Neural progenitor cell (in vitro differentiated cells): ENCODE data around the gene CFAP299. TPM values are rescaled to one million over a fixed set of nuclear protein-coding genes. Genes with fewer than 3 reads are reported as not detected.
"Not testable (repeated sequence)": the region's sequence is repeated elsewhere in the genome, so short reads cannot be mapped to it uniquely, and the experiment has no call there.

Source experiments
- DNase-seq: peaks from one replicate; pipeline ENCODE4 v3.0.0-alpha.2; 2016; ENCODE audit warnings: low spot score
- H2AFZ ChIP-seq: fragments of 200-600 bp; sonication (generic); replicated peaks from 2 replicates; pipeline ENCODE4 v1.6.1; 2016; ENCODE audit warnings: antibody characterized with exemption
- H3F3A ChIP-seq: fragments of 200-600 bp; sonication (generic); 2 replicates; pipeline ENCODE4 v1.6.1; 2016; ENCODE audit warnings: antibody characterized with exemption, low read depth
- H3K27ac ChIP-seq: fragments of 200-600 bp; sonication (generic); 2 replicates; pipeline ENCODE4 v1.5.1; 2016; ENCODE audit warnings: mild to moderate bottlenecking
- H3K27me3 ChIP-seq: fragments of 200-600 bp; sonication (generic); 2 replicates; pipeline ENCODE4 v1.6.1; 2016; ENCODE audit warnings: mild to moderate bottlenecking, moderate library complexity
- H3K36me3 ChIP-seq: fragments of 200-600 bp; sonication (generic); 2 replicates; pipeline ENCODE4 v1.5.1; 2016
- H3K4me1 ChIP-seq: fragments of 200-600 bp; sonication (generic); 2 replicates; pipeline ENCODE4 v1.6.1; 2016; ENCODE audit warnings: mixed run types
- H3K4me2 ChIP-seq: fragments of 200-600 bp; sonication (generic); 2 replicates; pipeline ENCODE4 v1.6.1; 2016
- H3K4me3 ChIP-seq: fragments of 200-600 bp; sonication (generic); 2 replicates; pipeline ENCODE4 v1.5.1; 2016
- H3K79me2 ChIP-seq: fragments of 200-600 bp; sonication (generic); 2 replicates; pipeline ENCODE4 v1.6.1; 2016; ENCODE audit warnings: low read depth
- H3K9ac ChIP-seq: fragments of 200-600 bp; sonication (generic); 2 replicates; pipeline ENCODE4 v1.6.1; 2016
- H3K9me3 ChIP-seq: fragments of 200-600 bp; sonication (generic); 2 replicates; pipeline ENCODE4 v1.5.1; 2016; ENCODE audit warnings: low read depth
- H4K20me1 ChIP-seq: fragments of 200-600 bp; sonication (generic); 2 replicates; pipeline ENCODE4 v1.6.1; 2016; ENCODE audit warnings: low read depth
- H3K27ac Mint-ChIP-seq: 3 replicates; pipeline ENCODE4 v1.8.0; 2021; ENCODE audit warnings: mixed read lengths
- H3K27me3 Mint-ChIP-seq: 2 replicates; pipeline ENCODE4 v1.8.0; 2022; ENCODE audit warnings: low read depth, mild to moderate bottlenecking, inconsistent platforms, moderate library complexity, mixed read lengths; ENCODE audit not compliant: insufficient read depth
- H3K36me3 Mint-ChIP-seq: 3 replicates; pipeline ENCODE4 v1.8.0; 2021; ENCODE audit warnings: mixed read lengths
- H3K4me1 Mint-ChIP-seq: 3 replicates; pipeline ENCODE4 v1.8.0; 2021; ENCODE audit warnings: mixed read lengths
- H3K4me3 Mint-ChIP-seq: 3 replicates; pipeline ENCODE4 v1.8.0; 2021; ENCODE audit warnings: mild to moderate bottlenecking, moderate library complexity, mixed read lengths
- H3K9me3 Mint-ChIP-seq: 3 replicates; pipeline ENCODE4 v1.8.0; 2020; ENCODE audit warnings: mixed read lengths
- EZH2 ChIP-seq: fragments of 200-600 bp; sonication (generic); IDR thresholded peaks from 2 replicates; pipeline ENCODE4 v1.6.1; 2017; ENCODE audit warnings: antibody characterized with exemption, mild to moderate bottlenecking, moderate library complexity
- EZH2phosphoT487 ChIP-seq: fragments of 200-600 bp; sonication (generic); IDR thresholded peaks from 2 replicates; pipeline ENCODE4 v1.6.1; 2017; ENCODE audit warnings: antibody characterized with exemption
- total RNA-seq: library from RNA; depleted of rRNA; stranded (reverse); fragments of >200 nt; gene quantifications from 2 replicates; pipeline ENCODE4 v1.2.3, GENCODE V29; 2015; ENCODE audit warnings: low replicate concordance
- TF ChIP-seq, protein P1 (sequence below): fragments of 200-600 bp; sonication (generic); IDR thresholded peaks from 2 replicates; pipeline ENCODE4 v1.5.1; 2017; ENCODE audit warnings: antibody characterized with exemption, mild to moderate bottlenecking

CFAP299 gene
- total RNA-seq, 1 donor from 2014 or later = not detected

DNA sequence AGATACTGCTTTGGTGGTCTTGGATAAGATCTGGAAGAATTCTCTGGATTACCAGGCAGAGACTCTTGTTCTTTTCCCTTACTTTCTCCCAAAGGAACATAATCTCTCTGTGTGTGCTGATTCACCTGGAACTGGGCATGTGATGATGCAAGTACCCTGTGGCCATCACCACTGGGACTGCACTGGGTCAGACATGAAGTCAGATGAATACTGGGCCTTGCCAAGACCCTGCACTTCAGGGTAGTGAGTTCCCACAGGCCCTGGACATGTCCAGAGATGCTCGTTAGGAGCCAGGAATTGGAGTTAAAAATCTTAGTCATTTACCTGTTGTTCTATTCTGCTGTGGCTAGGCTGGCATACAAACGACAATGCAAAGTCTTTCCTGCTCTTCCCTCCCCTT is 404.8 kb downstream of the CFAP299 start:
- TF ChIP-seq, protein P1, sequence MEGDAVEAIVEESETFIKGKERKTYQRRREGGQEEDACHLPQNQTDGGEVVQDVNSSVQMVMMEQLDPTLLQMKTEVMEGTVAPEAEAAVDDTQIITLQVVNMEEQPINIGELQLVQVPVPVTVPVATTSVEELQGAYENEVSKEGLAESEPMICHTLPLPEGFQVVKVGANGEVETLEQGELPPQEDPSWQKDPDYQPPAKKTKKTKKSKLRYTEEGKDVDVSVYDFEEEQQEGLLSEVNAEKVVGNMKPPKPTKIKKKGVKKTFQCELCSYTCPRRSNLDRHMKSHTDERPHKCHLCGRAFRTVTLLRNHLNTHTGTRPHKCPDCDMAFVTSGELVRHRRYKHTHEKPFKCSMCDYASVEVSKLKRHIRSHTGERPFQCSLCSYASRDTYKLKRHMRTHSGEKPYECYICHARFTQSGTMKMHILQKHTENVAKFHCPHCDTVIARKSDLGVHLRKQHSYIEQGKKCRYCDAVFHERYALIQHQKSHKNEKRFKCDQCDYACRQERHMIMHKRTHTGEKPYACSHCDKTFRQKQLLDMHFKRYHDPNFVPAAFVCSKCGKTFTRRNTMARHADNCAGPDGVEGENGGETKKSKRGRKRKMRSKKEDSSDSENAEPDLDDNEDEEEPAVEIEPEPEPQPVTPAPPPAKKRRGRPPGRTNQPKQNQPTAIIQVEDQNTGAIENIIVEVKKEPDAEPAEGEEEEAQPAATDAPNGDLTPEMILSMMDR = no peak
- no peak for TF ChIP-seq EZH2
- no peak for TF ChIP-seq EZH2phosphoT487
- no peak overlapping the region for H2AFZ ChIP-seq
- H3K4me2 ChIP-seq = no peak overlapping the region
- H3K9me3 ChIP-seq = no peaks in the 10 kb centered on the region
- no peaks in the 10 kb centered on the region for H3K4me1 ChIP-seq
- Mint-ChIP-seq H3K27me3 (no peaks in the 10 kb centered on the region), H3K4me3 (no peak overlapping the region), H3K9me3 (no peaks in the 10 kb centered on the region), H3K27ac (no peak overlapping the region), H3K4me1 (no peaks in the 10 kb centered on the region), H3K36me3 (no peaks in the 10 kb centered on the region)
- H3F3A ChIP-seq = no peaks in the 10 kb centered on the region
- no peaks in the 10 kb centered on the region for H4K20me1 ChIP-seq
- no peaks in the 10 kb centered on the region for H3K79me2 ChIP-seq
- H3K4me3 ChIP-seq = no peak overlapping the region
- no peaks in the 10 kb centered on the region for H3K36me3 ChIP-seq
- H3K27ac ChIP-seq = no peak overlapping the region
- H3K27me3 ChIP-seq = no peaks in the 10 kb centered on the region
- no peak overlapping the region for H3K9ac ChIP-seq
- no peak for DNase-seq

DNA sequence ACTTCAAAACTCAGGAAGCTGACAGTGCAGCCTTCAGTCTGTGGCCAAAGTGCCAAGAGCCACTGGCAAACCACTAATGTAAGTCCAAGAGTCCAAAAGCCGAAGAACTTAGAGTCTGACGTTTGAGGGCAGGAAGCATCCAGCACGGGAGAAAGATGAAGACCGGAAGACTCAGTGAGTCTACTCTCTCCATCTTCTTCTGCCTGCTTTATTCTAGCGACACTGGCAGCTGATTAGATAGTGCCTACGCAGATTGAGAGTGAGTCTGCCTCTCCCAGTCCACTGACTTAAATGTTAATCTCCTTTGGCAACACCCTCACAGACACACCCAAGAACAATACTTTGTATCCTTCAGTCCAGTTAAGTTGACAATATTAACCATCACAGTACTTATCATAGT is 414.0 kb downstream of the CFAP299 start:
- H3K9ac ChIP-seq, H3K4me2 ChIP-seq, H3K79me2 ChIP-seq, H3K36me3 ChIP-seq, H2AFZ ChIP-seq, H3K4me1 Mint-ChIP-seq, H3K36me3 Mint-ChIP-seq, H3K4me1 ChIP-seq, DNase-seq, H3K27me3 Mint-ChIP-seq, H3K4me3 Mint-ChIP-seq, H3K9me3 Mint-ChIP-seq, H4K20me1 ChIP-seq, H3K4me3 ChIP-seq, H3K27ac ChIP-seq, H3K9me3 ChIP-seq, H3K27ac Mint-ChIP-seq, H3F3A ChIP-seq: not testable (repeated sequence)
- peaks cover 10% of the 10 kb centered on the region for H3K27me3 ChIP-seq

DNA sequence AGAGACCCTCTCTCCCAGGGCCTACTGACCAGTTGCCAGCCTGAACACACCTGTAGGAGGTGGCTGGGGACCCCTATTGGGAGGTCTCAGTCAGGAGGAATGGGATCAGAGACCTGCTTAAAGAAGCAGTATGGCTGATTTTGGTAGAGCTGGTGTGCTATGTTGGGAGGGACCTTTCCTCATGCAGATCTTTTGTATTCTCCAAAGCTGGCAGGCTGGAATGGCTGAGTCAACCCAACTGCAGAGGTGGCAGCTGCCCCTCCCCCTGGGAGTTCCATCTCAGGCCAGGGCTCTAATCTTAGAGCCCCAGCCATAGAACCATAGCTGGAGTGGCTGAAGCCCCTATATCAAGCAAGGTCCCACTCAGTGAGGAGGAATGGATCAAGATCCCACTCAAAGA is 415.7 kb downstream of the CFAP299 start:
- H3K36me3 ChIP-seq = no peaks in the 10 kb centered on the region
- H3K9ac ChIP-seq = no peak overlapping the region
- no peak overlapping the region for H3K4me3 Mint-ChIP-seq
- peaks cover 2% of the 10 kb centered on the region for H3K4me1 Mint-ChIP-seq
- H3K9me3 Mint-ChIP-seq = no peaks in the 10 kb centered on the region
- H3K4me2 ChIP-seq = no peak overlapping the region
- TF ChIP-seq EZH2phosphoT487 (no peak), EZH2 (no peak)
- TF ChIP-seq, protein P1 = no peak
- H3F3A ChIP-seq = no peaks in the 10 kb centered on the region
- H3K27me3 Mint-ChIP-seq = no peaks in the 10 kb centered on the region
- H3K27me3 ChIP-seq = peaks cover 10% of the 10 kb centered on the region
- H3K79me2 ChIP-seq = no peaks in the 10 kb centered on the region
- H4K20me1 ChIP-seq = no peaks in the 10 kb centered on the region
- H3K9me3 ChIP-seq = no peaks in the 10 kb centered on the region
- no peak for DNase-seq
- no peaks in the 10 kb centered on the region for H3K36me3 Mint-ChIP-seq
- H2AFZ ChIP-seq = no peak overlapping the region
- H3K27ac ChIP-seq = no peak overlapping the region
- no peaks in the 10 kb centered on the region for H3K4me1 ChIP-seq
- no peak overlapping the region for H3K4me3 ChIP-seq
- no peak overlapping the region for H3K27ac Mint-ChIP-seq

DNA sequence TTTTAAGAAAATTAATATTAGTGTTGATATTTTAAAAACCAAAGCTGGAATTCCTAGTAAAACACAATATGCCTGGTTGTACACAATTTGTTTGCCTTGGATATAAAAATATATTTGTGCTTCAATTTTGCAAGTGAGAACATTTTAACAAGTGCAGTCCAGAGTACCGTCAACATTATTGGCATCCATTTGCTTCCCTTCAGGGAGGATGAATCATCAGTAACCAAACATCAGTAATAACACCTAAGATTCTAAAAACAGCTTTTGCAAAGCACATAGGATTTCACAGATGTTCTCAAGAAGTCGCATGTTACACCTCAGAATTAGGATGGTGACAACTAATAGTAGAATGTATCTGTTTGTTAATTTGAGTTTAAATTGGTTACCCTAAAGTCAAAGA is 432.4 kb downstream of the CFAP299 start:
- H3K36me3 ChIP-seq = no peaks in the 10 kb centered on the region
- H3K27me3 Mint-ChIP-seq = no peaks in the 10 kb centered on the region
- H3K4me2 ChIP-seq = no peak overlapping the region
- no peak overlapping the region for H3K4me3 ChIP-seq
- H3K9ac ChIP-seq = no peak overlapping the region
- H3K79me2 ChIP-seq = no peaks in the 10 kb centered on the region
- no peaks in the 10 kb centered on the region for H3K9me3 ChIP-seq
- DNase-seq = no peak
- H2AFZ ChIP-seq = no peak overlapping the region
- no peaks in the 10 kb centered on the region for H3K4me1 ChIP-seq
- no peaks in the 10 kb centered on the region for H3K36me3 Mint-ChIP-seq
- H4K20me1 ChIP-seq = no peaks in the 10 kb centered on the region
- no peaks in the 10 kb centered on the region for H3F3A ChIP-seq
- H3K27ac ChIP-seq = no peak overlapping the region
- H3K27me3 ChIP-seq = no peaks in the 10 kb centered on the region
- H3K4me1 Mint-ChIP-seq = no peaks in the 10 kb centered on the region
- no peak overlapping the region for H3K27ac Mint-ChIP-seq
- peaks cover 4% of the 10 kb centered on the region for H3K9me3 Mint-ChIP-seq
- no peak overlapping the region for H3K4me3 Mint-ChIP-seq
- no peak for TF ChIP-seq EZH2
- TF ChIP-seq, protein P1 = no peak
- TF ChIP-seq EZH2phosphoT487 = no peak
